GM18873 (cell line): ENCODE results near the gene PVALEF.

ENCODE experiments used
- ATAC-seq: cut with Tn5 transposase; IDR thresholded peaks from one replicate; pipeline ENCODE4 v1.9.1; 2021; ENCODE audit warnings: mild to moderate bottlenecking, moderate library complexity, moderate number of reproducible peaks; ENCODE audit not compliant: unreplicated experiment, low FRiP score

The PVALEF gene

DNA sequence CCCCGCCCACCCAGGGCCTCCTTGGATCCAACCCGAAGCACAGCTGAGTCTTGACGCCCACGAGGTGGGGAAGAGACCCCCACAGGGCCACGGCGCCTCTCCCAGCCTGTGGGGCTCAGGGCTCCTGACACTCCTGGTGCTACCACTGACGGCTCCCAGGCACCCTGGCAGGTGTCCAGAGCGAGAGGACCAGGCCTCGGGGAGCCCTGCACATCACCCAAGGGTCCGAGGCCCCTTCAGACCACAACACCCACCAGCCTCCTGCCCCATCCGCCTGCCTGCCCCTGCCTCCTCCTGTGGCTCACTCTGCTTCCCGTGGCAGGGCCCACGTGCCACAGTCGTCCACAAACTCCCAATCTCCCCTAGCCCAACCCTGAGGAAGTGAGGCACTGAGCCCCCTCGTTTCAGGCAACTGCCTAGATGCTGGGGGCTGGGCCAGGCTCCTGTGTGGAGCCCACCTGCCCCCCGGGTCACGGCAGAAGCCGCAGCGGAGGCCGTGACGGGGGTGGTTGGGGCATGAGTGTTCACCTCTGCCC is 29.0 kb downstream of the PVALEF start:
- ATAC-seq, result no peak

GRCh38 chr17:81194941-81195901 is 29.9 kb downstream of the PVALEF start:
- ATAC-seq, result no peak

DNA sequence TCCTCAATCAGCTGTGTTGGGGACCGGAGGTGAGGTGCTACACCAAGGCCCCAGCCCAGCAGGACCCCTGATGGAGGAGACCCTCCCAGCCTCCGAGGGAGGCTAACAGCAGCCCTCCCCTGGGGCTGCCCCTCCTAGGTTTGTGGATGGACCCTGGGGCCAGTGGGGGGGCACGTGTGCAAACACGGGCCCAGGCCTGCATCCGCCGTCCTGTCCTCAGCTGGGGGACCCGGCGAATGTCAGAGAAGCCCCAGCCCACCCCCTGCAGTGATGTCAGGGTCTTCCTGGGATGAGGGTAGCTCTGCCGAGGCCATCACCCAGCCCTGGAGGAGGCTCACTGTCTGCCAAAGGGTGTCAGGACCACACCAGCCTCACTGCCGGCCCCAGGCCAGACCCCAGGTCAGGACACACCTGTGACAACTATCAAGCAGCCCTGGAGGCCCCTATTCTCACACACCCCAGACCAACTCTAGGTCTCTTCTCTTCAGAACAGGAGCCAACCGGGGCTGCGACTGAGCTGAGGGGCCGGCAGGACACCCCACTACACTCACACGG is 30.7 kb downstream of the PVALEF start:
- ATAC-seq, result no peak

GRCh38 chr17:81196505-81197408 is 31.4 kb downstream of the PVALEF start:
- no peak for ATAC-seq

- no peak for ATAC-seq
Observed at GRCh38 chr17:81197409-81197795, 32.1 kb downstream of the PVALEF start.

DNA sequence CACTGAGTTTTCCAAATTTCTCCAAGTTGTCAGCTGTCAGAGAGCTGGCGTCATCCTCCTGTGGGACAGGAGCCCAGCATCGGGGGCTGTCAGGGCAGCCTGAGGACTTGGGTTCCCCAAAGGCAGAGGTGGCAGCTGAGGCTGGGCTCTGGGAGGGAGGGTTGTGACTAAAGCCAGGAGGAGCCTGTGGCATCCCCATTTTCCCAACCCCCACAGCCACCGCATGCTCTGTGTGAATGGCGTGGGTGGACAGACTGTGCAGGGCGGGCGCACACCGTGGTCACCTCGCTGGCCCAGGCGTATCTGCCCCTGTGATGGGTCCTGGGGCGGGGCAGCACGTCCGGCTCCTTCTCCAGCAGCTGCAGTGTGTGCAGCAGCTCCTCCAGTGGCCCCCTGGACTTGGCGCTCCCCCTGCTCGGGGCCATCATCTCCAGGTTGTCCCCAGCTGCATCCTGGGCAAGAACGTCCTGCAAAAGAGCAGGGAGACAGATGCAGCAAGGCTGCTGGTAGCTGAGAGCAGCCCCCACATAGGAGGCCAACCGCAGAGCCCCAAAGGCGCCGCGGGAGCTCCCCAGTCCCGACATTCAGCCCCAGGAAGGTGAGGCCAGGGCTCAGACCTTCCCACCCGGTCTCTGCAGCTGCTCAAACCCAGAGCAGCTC is 32.7 kb downstream of the PVALEF start:
- no peak for ATAC-seq

GRCh38 chr17:81198826-81199481 is 33.6 kb downstream of the PVALEF start:
- no peak for ATAC-seq

DNA sequence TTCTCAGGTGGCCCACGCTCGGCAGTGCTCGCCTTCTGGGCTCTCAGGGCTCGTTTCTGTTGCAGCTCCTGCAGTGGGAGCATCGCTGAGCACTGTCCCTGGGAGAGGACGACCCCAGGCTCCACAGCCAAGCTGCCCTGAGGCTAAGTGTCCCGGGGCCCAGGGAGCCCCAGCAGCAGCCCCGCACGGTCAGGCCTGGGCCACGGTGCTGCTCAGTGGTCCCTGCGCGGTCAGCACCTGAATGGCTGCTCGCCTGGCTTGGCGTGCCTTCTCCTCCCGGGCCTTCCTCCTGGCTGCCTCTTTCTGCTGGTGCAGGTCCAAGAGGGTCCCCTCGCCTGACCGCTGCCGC is 34.1 kb downstream of the PVALEF start:
- ATAC-seq, result no peak

GRCh38 chr17:81200201-81200600 is 34.9 kb downstream of the PVALEF start:
- no peak for ATAC-seq

GRCh38 chr17:81200695-81201580 is 35.6 kb downstream of the PVALEF start:
- no peak for ATAC-seq

DNA sequence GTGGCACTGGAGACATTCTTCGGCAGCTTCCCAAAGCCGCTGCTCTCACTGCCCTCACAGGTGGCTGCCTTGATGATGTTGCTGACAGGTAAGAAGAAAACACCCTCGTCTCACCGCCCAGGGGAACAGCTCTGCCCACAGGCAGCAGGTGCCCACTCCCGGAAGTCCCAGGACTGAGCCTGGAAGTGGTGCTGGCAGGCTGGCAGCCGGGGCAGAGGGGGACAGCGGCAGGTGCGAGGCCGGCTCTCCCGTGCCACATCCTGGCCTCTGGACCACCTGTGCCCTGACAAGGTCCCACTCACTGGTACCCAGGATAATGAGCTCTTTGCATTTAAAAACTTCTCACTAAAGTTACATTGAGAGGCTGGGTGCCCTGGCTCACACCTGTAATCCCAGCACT is 37.0 kb downstream of the PVALEF start:
- ATAC-seq, result no peak

GRCh38 chr17:81203136-81203535 is 37.8 kb downstream of the PVALEF start:
- no peak for ATAC-seq

GRCh38 chr17:81204578-81204977 is 39.3 kb downstream of the PVALEF start:
- no peak for ATAC-seq

- no peak for ATAC-seq
Observed at GRCh38 chr17:81206166-81206565, 40.9 kb downstream of the PVALEF start.

GRCh38 chr17:81206657-81207056 is 41.4 kb downstream of the PVALEF start:
- ATAC-seq, result no peak

DNA sequence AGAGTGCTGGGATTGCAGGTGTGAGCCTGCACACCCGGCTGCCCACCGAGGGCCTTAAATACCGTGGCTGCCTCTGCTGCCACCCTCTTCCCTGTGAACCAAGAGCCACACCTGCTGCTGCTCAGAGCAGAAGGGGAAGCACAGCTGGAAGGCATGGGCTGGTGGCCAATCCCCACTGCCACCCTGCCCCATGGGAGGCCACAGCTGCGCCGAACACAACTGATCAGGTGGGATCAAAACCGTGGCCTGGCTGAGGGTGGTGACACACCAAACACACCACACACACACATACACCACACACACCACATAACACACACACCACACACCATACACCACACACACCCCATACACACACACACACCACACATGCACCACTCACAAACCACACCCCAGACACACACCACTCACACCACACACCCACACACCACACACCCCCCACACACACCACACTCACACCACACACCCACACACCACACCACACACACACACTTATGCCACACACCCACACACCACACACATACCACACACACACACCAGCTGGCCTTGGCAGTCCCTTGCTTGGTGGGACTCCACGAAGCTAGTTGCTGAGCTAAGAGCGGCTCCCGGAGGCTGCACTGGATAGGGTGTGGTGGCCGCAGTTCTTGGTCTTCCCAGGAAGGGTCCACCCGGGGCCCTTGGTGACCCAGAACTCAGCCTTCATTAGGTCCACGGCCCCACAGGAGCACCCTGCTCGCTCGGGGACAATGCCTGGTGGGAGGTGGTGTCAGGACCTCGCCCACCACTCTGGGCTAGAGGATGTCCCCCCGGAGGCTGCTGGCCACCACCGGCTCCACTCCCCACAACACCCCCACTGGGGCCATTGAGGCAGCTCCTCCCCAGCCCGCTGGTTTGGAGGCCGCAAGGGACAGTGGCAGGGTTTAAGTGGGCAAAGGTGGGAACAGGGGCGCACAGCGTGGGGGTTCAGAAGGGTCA is 42.6 kb downstream of the PVALEF start:
- no peak for ATAC-seq

- ATAC-seq, result no peak
Observed at GRCh38 chr17:81208651-81209050, 43.3 kb downstream of the PVALEF start.

GRCh38 chr17:81209141-81209540 is 43.8 kb downstream of the PVALEF start:
- no peak for ATAC-seq
